GM19328 (cell line): ENCODE measurements around the gene NGEF.
"Not testable (repeated sequence)": the region's sequence is repeated elsewhere in the genome, so short reads cannot be mapped to it uniquely, and the experiment has no call there.

Source experiments
- ATAC-seq: cut with Tn5 transposase; IDR thresholded peaks from one replicate; pipeline ENCODE4 v1.9.1; 2021; ENCODE audit warnings: mild to moderate bottlenecking, moderate library complexity; ENCODE audit not compliant: unreplicated experiment

NGEF gene

DNA sequence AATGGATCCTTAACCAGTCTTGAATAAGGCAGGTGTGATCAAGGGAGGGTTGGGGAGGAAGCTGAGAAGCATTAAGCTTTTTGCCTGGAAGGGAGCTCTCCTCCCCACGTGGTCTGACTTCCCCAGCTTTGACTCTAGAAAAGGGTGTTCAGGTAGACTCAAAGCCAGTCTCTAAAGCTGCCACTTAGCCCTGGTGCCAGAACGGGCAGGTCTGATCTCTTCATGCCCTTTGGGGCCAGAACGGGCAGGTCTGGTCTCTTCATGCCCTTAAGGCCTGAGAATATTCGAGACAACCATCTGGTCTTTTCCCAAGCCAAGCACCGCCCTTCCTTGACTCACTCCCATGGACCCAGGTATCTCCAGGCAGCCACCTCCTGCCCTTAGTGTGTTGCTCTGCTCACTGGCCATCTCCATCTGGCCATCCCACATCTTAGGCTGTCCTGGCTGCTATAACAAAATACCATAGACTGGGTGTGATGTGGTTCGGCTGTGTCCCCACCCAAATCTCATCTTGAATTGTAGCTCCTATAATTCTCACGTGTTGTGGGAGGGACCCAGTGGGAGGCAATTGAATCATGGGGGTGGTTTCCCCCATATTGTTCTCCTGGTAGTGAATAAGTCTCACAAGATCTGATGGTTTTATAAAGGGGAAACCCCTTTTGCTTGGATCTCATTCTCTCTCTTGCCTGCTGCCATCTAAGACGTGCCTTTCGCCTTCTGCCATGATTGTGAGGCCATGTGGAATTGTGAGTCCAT, 83.6 kb downstream of the NGEF start:
- ATAC-seq = no peak

DNA sequence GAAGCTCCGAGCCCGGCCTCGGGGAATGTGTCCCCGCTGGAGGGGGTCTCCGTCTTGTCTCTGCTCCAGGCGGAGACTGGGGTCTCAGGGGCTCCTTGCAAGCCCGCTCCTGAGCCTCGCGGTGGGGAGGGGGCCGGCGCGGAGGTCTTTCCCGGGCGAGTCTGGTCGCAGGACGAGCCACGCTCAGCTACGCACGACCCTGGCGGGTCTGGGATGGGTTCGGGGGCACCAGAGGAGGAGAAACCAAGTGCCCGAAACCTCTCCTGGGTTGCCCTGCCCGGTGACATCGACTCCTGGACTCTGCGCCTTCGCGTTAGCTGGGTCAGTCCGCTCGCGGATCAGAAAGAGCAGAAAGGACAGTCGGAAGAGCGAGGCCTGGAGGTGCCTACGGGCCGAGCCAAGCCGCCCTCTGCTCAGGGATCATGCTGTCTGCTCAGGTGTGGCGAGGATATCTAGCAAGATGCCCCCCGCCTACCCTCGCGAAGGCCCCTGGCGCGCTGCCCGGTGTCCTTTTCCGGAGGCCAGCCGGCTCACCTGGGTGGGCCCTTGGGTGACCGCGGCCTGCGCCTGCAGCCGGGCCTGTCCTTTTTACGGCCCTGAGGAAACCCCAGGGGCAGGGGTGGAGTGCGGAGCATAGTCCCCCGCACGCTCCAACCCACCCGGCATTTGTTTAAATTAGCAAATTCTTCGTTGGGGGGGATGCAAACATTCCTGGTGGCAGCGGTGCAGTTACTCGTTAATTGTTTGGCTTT, 84.3 kb downstream of the NGEF start:
- ATAC-seq = no peak

DNA sequence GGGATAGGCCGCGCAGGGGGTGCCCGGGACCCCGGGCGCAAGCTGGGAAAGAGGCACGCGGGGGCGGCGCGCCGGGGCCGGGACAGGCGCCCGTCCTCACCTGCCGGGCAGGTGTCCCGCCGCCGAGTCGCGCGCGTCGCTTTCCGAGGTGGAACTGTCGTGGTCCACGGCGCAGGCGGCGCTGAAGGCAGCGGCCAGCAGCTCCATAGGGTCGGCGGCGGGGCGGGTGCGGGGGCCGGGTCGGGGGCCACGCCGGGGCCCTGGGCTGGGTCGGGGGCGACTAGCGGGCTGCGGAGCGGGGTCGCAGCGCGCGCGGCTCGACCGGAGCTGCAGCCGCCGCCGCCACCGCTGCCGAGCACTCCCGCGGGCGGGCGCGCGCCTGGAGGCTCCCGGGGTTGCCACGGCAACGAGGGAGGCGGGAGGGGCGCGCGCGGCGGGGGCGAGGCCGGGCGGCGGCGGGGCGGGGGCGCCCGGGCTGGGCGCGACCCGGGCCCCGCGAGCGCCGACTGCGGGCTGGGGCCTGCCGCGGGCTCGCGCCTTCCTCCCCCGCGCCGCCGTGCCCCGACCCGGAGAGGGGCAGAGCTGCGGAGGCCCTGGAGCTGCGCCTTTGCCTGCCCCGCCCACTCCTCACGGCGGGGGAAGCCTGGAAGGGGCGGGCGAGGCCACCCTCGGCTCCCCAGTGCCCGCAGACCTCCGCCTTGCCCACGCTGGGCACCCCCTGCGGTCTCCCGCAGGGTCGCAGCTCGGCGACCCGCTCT, 85.1 kb downstream of the NGEF start:
- no peak for ATAC-seq

DNA sequence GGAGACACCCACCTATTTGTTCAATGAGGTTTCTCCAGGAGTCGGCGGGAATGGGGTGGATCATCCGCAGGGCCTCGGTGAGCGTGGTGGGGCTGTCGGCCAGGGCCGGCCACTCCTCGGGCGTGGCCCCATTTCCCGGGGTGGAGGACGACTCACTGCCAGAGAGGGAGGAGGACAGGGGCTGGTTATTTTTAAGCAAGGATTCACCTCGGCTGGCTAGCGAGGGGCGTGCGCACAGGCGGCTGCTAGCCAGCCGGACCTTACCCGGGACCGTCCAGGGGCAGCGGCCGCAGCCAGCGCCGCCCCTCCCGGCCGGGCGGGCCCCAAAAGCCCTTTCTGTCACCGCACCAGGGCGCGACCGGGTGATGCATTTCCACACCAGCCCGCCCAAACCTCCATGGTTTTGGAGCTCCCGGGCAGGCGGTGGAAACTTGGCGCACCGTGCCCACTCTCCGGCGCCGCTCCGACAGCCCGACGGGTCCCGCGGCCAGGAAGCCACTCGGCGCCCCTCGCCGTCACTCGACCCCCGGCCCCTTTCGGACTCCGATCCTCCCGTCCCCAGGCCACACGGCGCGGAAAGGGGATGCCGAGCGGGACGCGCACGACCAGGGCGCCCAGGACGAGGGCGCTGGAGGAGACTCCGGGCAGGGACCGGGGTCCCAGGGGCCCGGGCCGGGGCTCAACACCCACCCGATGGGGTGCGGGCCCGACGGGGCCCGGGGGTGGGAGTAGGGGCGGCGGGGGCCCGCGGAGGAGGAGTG, 85.8 kb downstream of the NGEF start:
- ATAC-seq = no peak

DNA sequence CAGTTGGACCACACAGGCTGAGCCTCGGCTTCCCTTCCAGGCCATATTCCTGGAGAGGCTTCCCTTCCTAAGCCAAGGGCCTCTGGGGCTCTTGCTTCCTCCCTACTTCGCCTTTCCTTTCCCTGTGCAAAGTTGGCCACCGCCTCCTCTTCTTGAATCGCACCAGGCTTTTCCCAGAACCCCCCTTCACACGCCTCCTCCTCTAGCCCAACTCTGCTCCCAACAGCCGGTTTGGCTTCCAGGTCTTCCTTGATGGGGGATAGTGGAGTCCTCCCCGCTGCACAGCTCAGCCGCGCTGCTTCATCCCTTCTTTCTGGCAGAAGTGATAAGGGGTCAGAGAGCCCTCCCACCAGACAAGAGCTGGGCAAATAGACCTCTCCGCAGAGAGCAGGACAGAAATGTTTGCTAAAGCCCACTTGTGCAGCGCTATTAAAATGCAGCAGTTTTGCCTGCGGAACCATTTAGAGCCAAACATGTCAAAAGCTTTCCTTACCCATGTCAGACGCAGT, 86.6 kb downstream of the NGEF start:
- no peak for ATAC-seq

DNA sequence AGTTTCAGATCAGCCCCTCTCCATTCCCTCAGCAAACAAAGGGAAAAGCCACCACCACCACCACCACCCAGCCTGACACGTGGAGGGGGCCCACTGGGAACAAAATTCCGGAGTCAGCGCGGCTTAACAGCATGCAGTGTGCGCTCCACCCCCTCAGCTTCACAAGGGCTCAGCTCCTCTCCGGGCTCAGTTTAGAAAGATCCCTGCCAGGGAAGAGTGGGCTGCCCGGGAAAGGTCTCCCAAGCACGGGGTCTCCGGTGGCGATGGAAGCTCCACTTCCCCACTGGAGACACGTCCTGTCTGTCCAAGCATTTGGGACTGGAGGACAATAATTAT, 87.3 kb downstream of the NGEF start:
- ATAC-seq = no peak

DNA sequence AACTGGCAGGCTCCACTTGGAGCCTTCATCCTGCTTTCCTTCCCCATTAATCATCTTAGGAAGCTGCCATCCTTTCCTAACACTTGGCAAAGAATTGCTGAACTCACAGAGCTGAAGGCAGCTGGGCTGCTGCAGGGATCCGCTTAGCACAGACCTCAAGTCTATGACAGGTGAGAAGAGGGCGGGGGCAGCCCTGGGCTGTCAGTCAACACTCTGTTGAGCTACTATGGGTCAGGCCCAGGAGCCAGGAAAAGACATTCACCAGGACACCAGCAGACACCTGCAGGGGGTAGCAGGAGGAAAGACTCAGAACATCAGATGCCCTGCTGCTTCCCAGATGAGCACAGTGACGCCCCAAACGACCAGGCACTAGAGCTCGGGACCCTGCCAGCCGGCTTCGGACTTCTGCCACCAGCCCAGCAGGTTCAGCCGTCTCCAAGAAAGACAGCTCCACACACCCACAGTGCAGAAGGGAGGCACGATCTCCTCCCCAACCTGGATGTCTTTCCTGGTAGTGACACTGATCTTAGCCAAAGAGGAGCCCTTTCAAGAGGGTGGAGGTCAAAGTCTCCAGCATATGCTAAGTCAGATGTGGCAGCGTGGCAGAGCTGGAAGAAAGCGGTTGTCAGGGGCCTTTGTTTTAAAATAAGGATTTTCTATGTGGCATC, 87.8 kb downstream of the NGEF start:
- ATAC-seq = no peak

DNA sequence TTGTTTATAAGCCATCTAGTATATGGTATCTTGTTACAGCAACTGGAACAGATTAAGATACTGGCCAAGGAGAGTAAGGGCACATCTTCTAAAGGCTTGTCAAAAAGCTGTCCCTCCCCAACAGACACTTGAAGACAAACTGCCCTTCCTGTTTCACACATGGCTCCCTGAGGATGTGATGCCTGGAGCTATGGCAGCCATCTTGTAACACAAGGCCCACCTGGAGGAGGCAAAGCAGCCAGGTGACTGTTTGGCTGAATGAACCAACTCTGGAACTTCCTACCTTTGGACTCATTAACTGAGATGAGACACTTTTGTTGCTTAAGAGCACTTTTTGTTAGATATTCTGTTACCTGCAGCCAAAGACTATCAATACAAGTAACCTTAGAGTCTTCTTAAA, 88.6 kb downstream of the NGEF start:
- ATAC-seq = no peak

DNA sequence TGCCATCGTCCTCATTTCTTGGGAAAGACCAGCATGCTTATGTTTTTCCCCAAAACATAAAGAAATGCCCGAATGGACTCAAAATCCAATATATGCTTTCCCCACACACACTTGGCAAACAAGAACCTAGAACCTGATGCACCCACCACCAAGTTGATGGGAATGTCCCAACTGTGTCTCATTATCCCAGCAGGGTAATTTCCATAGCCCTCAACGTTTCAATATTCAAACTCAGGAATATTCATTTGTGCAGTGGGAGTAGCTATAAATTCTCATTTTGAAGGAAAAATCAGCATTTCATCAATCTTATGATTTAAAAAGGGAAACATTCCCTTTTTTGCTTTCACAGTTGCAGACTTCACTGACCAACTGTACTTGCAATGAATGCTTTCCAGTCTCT, 92.3 kb downstream of the NGEF start:
- no peak for ATAC-seq

DNA sequence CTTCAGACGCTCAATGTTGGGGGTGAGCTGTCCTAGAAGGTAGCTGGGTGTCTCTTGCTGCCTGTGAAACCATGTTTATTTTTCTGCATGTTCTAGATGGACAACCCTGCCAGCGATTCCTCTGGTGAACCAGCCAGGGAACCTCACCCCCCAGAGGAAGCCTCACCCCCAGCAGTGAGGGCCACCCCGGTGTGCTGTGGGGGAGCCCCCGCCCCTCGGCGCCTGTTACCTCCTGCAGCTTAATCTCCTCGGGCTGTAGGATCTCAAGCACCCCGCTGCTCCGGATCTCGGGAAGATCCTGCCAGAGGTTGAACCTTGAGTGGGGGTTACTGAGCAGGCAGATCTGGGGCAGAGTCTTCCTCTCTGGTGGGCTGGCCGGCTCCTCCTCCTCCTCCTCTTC, 93.0 kb downstream of the NGEF start:
- no peak for ATAC-seq

DNA sequence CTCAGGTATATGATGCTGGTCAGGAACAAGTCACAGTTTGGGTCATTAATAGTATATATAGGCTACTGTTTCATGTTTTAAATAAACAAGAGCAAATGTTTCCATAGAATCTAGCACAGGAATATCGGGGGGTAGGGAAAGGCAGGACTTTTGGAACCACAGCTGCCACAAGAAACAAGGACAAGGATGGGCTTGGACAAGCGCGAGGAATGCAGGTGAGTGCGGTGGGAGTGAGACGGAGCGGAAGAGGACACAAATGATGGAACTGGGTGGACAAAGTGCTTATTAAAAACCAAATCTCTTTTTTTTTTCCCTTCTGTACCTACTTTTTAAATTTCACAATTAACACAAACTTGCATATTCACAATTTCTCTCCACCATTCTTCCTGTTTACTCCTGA, 93.9 kb downstream of the NGEF start:
- no peak for ATAC-seq

DNA sequence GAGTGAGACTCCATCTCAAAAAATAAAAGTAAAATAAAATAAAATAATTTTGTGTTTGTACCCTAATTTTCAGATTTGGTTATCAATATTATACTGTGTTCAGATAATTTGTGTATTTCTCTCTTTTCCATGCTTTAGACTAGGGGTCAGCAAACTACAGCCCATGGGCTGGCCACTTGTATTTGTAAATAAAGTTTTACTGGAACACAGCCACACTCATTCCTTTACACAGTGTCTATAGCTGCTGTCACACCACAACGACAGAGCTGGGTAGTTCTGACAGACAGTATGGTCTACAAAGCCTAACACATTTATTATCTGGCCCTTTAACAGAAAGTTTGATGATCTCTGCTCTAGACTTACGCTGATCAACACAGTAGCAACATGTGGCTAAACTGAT, 99.2 kb downstream of the NGEF start:
- no peak for ATAC-seq

DNA sequence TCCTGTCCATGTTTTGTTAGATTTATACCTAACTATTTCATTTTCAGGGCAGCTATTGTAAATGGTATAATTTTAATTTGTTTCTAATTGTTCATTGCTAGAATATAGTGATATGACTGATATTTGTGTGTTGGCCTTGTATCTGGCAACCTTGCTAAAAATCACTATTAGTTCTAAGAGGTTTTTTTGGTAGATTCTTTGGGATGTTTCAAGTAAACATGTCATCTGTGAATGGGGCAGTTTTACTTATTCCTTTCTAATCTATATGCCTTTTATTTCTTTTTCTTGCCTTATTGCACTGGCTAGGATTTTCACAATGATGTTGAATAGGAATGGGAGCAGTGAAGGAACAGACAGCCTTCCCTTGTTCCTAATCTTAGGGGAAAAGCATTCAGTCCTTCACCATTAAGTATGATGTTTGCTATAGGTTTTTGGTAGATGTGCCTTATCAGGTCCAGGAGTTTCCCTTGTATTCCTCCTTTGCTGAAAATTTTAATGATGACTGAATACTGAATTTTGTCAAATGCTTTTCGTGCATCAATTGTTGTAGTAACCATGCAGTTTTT, 101.3 kb downstream of the NGEF start:
- no peak for ATAC-seq

DNA sequence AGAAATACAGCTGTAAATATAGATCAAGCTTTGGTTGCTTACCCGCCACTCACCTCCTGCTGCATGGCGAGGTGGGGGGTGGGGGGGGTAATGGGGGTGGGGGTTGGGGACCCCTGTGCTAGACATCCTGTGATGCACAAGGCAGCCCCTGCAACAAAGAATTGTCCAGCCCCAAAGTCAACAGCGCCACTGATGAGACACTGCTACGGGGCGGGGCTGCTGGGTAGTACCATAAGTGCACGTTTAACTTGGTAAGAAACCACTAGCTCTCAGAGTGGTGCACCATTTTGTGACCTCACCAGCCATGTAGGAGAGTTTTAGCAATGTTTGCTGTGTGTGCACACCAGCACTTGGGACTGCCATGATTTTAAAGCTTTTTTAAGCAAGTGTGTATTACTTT, 102.7 kb downstream of the NGEF start:
- ATAC-seq = no peak

DNA sequence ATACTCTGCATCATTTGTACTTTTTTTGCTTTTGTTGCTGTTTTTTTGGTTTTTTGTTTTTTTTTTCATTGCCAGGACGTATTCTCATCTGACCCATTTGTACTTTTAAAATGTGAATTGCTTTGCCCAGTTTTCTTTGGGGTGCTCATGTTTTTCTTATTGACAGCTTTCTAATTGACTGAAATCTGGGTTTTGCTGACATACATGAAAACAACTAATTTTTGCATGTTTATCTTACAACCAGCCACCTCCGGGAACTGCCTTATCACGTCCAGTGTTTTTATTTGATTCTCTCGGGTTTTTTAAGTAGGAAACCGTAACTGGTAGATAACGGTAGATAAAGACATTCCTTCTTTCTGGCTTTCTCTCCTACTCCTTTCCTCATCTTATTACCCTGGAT, 104.4 kb downstream of the NGEF start:
- ATAC-seq = no peak

DNA sequence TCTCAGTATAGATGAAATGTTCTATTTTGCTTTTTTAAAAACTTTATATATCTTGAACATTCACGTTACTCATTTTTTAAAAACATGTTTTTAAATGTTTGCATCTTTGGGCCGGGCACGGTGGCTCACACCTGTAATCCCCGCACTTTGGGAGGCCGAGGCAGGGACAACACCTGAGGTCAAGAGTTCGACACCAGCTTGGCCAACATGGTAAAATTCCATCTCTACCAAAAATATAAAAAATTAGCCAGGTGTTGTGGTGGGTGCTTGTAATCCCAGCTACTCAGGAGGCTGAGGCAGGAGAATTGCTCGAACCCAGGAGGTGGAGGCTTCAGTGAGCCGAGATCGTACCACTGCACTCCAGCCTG, 105.4 kb downstream of the NGEF start:
- ATAC-seq = not testable (repeated sequence)

DNA sequence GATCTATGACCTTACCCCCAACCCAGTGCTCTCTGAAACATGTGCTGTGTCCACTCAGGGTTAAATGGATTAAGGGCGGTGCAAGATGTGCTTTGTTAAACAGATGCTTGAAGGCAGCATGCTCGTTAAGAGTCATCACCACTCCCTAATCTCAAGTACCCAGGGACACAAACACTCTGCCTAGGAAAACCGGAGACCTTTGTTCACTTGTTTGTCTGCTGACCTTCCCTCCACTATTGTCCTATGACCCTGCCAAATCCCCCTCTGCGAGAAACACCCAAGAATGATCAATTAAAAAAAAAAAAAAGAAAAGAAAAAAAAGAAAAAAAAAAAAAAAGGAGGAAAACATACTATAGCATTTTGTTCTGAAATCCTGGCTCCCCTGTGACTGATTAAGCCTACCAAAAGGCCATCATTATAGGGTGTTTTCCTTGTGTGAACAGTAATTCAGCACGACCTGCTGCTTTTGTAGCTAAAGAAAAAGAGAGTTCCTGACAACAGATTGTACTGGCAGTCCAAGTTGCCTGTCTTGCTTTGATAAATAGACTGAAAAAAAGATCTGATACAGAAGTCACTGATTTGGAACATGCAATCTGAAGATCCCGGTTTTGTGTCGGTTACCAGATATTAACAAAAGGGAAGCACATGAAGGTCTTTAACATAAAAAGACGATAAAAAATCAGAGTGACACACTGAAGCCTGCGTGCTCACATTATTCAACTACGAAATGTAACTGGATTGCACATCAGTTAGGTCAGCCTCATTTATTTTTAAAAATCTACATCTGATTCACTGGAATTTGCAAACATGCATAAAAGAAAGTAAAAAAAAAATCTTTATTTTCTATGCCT, 106.0 kb downstream of the NGEF start:
- ATAC-seq = not testable (repeated sequence)

DNA sequence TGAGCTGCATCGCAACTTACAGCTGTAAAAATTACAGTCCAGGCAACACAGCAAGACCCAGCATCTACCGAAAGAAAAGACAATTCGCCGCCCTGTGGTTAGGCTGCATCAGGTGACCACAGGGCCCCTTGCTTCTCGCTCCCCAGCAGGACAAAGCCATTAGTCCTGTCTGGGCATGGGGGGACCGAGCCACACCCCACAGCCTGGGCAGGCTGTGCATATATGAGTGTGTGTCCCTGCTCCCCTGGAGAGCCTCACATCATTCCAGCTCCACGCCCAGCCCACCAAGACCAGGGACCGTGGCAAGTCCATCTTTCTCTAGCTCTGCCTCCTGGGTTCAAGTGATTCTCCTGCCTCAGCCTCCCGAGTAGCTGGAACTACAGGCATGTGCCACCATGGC, 109.1 kb downstream of the NGEF start:
- no peak for ATAC-seq
